Measurements from ENCODE around the gene ARSB.

Gene ARSB

DNA sequence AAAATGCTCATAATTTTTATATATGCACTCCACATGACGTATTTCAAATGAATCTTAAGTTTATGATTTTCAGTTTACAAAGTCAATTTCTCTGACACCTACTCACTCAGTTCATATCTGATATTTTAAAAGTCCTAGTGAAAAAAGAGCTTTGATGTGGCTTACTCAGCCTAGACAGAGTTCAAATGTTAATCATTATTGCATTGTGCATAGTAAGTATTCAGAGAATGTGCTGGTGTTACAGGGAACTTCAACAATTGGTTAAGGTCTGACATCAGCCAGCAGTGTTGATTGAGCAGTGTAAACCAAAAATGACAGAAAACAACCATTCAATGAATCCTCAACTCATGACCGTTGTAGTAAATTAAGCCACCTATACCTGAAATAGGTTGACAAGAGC, 189.4 kb downstream of the ARSB start:
- Histone ChIP-seq H3K27me3 (ENCODE audit: insufficient read depth, poor library complexity, severe bottlenecking) (no peaks in the 10 kb centered on the region), H3K27ac (replicated peaks) (no peak overlapping the region), H3K4me3 (replicated peaks; ENCODE audit: insufficient read depth, low read length) (no peak overlapping the region)
- DNase-seq (ENCODE audit: low read depth in 1 of 2, low spot score in 1 of 2): no peak
- TF ChIP-seq SPI1 (IDR thresholded peaks at IDR 0.05; ENCODE audit: borderline replicate concordance, low read depth): no peak
- no peak for TF ChIP-seq POLR2AphosphoS5 (IDR thresholded peaks at IDR 0.05; ENCODE audit: low read depth)
- TF ChIP-seq GABPA (IDR thresholded peaks at IDR 0.05; ENCODE audit: low read depth): no peak
- TF ChIP-seq, protein P1, sequence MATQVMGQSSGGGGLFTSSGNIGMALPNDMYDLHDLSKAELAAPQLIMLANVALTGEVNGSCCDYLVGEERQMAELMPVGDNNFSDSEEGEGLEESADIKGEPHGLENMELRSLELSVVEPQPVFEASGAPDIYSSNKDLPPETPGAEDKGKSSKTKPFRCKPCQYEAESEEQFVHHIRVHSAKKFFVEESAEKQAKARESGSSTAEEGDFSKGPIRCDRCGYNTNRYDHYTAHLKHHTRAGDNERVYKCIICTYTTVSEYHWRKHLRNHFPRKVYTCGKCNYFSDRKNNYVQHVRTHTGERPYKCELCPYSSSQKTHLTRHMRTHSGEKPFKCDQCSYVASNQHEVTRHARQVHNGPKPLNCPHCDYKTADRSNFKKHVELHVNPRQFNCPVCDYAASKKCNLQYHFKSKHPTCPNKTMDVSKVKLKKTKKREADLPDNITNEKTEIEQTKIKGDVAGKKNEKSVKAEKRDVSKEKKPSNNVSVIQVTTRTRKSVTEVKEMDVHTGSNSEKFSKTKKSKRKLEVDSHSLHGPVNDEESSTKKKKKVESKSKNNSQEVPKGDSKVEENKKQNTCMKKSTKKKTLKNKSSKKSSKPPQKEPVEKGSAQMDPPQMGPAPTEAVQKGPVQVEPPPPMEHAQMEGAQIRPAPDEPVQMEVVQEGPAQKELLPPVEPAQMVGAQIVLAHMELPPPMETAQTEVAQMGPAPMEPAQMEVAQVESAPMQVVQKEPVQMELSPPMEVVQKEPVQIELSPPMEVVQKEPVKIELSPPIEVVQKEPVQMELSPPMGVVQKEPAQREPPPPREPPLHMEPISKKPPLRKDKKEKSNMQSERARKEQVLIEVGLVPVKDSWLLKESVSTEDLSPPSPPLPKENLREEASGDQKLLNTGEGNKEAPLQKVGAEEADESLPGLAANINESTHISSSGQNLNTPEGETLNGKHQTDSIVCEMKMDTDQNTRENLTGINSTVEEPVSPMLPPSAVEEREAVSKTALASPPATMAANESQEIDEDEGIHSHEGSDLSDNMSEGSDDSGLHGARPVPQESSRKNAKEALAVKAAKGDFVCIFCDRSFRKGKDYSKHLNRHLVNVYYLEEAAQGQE (IDR thresholded peaks at IDR 0.05; ENCODE audit: insufficient replicate concordance, low read depth): no peak
- TF ChIP-seq, protein P2, sequence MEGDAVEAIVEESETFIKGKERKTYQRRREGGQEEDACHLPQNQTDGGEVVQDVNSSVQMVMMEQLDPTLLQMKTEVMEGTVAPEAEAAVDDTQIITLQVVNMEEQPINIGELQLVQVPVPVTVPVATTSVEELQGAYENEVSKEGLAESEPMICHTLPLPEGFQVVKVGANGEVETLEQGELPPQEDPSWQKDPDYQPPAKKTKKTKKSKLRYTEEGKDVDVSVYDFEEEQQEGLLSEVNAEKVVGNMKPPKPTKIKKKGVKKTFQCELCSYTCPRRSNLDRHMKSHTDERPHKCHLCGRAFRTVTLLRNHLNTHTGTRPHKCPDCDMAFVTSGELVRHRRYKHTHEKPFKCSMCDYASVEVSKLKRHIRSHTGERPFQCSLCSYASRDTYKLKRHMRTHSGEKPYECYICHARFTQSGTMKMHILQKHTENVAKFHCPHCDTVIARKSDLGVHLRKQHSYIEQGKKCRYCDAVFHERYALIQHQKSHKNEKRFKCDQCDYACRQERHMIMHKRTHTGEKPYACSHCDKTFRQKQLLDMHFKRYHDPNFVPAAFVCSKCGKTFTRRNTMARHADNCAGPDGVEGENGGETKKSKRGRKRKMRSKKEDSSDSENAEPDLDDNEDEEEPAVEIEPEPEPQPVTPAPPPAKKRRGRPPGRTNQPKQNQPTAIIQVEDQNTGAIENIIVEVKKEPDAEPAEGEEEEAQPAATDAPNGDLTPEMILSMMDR (IDR thresholded peaks at IDR 0.05; ENCODE audit: insufficient read depth, low read length): no peak

DNA sequence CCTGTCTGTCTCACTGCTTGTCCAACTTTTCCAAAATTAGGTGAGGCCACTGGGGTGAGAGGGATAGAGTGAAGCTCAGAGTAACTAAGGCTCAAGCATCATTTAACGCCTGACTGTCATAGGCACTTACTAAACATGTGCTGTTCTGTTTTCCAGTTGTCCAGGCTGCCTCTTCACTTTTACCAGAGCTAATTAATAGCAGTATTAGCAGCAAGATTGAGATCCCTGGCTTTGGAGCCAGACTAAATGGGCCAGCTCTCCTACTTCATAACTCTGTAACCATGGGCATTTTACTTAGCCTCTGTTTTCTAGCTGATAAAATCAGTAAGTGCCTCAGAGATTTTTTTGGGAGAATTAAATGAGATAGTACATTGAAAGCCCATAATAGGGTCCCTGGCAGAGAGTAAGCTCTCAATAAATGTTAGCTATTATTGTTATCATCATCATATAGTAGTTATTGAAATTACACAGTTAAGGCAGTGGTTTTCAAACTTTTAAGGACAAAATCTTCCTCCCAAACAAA, 190.4 kb downstream of the ARSB start:
- Histone ChIP-seq H3K4me3 (replicated peaks; ENCODE audit: insufficient read depth, low read length) (no peak overlapping the region), H3K27ac (replicated peaks) (no peak overlapping the region), H3K27me3 (ENCODE audit: insufficient read depth, poor library complexity, severe bottlenecking) (no peaks in the 10 kb centered on the region)
- no peak for DNase-seq (ENCODE audit: low read depth in 1 of 2, low spot score in 1 of 2)
- TF ChIP-seq POLR2AphosphoS5 (IDR thresholded peaks at IDR 0.05; ENCODE audit: low read depth) (no peak), SPI1 (IDR thresholded peaks at IDR 0.05; ENCODE audit: borderline replicate concordance, low read depth) (no peak), GABPA (IDR thresholded peaks at IDR 0.05; ENCODE audit: low read depth) (no peak)
- TF ChIP-seq, protein P2 (IDR thresholded peaks at IDR 0.05; ENCODE audit: insufficient read depth, low read length): no peak
- TF ChIP-seq, protein P1 (IDR thresholded peaks at IDR 0.05; ENCODE audit: insufficient replicate concordance, low read depth): no peak

DNA sequence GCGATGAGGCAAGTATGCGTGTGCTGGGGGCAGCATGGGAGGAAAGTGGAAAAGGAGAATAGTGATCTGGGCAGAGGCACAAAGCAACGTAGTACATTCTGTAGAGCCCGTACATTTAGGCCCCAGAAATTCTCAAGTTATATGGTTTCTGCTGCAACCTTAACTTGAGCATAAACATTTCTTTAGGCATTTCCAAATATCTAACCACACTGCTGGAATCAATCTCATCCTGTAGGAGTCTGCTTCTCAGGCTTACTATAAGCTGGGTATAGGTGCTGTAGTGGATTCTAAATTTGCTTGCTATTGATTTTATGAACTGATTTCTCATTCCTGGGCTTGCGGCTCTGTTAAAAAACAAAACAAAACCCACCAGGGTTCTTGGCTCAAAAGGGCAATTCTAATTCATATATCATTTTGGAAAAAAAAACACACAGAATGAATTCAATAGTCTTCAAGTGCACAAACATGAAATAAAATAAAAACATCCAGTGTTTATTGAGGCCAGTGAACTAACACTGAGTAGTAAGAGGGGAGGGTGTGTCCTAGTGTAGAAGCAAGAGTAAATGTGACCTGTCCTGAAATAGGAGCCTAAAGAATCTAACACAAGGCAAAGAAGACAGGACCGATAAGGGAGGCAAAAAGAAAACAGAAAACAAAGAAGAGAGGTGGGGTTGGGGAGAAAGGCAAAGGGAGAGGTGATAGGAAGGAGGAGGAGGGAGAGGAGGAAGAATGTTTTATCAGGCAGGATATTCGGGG, 191.0 kb downstream of the ARSB start:
- no peak for DNase-seq (ENCODE audit: low read depth in 1 of 2, low spot score in 1 of 2)

More for the DNA sequence above, 191.0 kb downstream of the ARSB start:
- H3K27ac ChIP-seq (replicated peaks): no peak overlapping the region
- TF ChIP-seq, protein P2 (IDR thresholded peaks at IDR 0.05; ENCODE audit: insufficient read depth, low read length): no peak
- TF ChIP-seq GABPA (IDR thresholded peaks at IDR 0.05; ENCODE audit: low read depth) (no peak), SPI1 (IDR thresholded peaks at IDR 0.05; ENCODE audit: borderline replicate concordance, low read depth) (no peak), POLR2AphosphoS5 (IDR thresholded peaks at IDR 0.05; ENCODE audit: low read depth) (no peak)
- TF ChIP-seq, protein P1 (IDR thresholded peaks at IDR 0.05; ENCODE audit: insufficient replicate concordance, low read depth): no peak
- no peak overlapping the region for H3K4me3 ChIP-seq (replicated peaks; ENCODE audit: insufficient read depth, low read length)
- H3K27me3 ChIP-seq (ENCODE audit: insufficient read depth, poor library complexity, severe bottlenecking): no peaks in the 10 kb centered on the region
